ENCODE results near the gene KIF3C. TPM values are rescaled to one million over a fixed set of nuclear protein-coding genes. Genes with fewer than 3 reads are reported as not detected.
A peak's percentile ranks its signal among the peaks of the same experiment; 100 is the strongest.

The KIF3C gene
- total and polyA plus RNA-seq, 2 donors = 1.8 to 3.1 TPM

DNA sequence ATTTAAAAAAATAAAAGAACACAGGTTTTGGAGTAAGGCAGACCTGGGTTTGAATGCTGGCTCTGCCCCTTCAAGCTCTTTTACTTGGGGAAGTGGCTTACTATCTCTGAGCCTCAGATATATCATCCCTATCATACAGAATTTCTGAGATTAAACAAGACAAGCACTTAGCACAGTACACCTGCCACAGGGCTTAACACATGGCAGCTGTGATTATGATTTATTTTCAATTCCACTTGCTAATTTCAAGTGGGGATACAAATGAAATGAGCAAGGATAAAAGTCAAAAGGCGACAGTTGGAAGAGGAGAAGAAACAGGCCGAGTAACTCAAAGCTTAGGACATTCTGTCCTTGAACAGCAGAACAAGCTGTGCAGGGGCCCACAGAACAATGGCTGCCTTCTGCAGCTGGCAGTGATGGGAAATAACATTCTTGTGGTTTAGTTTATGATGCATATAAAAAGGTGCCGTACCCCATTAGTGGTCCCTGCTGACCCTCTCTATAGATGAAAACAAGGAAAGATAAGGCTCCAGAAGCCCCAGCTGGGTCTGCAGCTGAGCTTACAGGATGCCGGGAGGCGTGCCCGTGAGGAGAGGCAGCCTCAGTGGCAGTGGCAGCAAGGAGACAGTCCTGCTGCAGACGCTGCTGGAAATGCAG is 45.3 kb downstream of the KIF3C start:
- H3K36me3 ChIP-seq (ENCODE audit: control insufficient read depth in 2 of 2, insufficient read depth in 2 of 2, low read length in 1 of 2) = no peaks in the 10 kb centered on the region
- no peak for DNase-seq (ENCODE audit: low read depth in 6 of 9, low spot score in 9 of 9)
- 88% methylated on average over 7 of the region's 7 CpGs for WGBS
- H3K9me3 ChIP-seq (ENCODE audit: control insufficient read depth in 2 of 2, insufficient read depth in 1 of 2, low read length in 1 of 2) = no peaks in the 10 kb centered on the region
- H3K4me3 ChIP-seq (ENCODE audit: low read length in 2 of 2) = no peak overlapping the region
- no peaks in the 10 kb centered on the region for H3K27me3 ChIP-seq (ENCODE audit: control insufficient read depth in 2 of 2, insufficient read depth in 1 of 2, low read length in 1 of 2)
- no peak overlapping the region for H3K27ac ChIP-seq (ENCODE audit: low read depth in 1 of 2, low read length in 1 of 2)
- no peaks in the 10 kb centered on the region for H3K4me1 ChIP-seq (ENCODE audit: control insufficient read depth in 2 of 2, insufficient read depth in 2 of 2, low read length in 2 of 2)

DNA sequence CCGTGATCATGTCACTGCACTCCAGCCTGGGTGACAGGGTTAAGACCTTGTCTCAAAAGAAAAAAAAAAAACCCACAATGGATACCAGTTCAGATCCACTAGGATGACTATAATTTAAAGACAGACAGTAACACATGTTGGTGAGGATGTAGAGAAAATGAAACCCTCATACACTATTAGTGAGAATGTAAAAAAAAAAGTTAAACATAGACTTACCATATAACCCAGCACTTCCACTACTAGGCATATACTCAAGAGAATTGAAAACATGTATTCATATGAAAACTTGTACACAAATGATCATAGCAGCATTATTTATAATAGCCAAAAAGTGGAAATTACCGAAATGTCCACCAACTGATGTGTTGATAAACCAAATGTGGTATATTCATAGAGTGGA is 48.7 kb downstream of the KIF3C start:
- no peaks in the 10 kb centered on the region for H3K4me1 ChIP-seq (ENCODE audit: control insufficient read depth in 2 of 2, insufficient read depth in 2 of 2, low read length in 2 of 2)
- no peak overlapping the region for H3K4me3 ChIP-seq (ENCODE audit: low read length in 2 of 2)
- no peaks in the 10 kb centered on the region for H3K9me3 ChIP-seq (ENCODE audit: control insufficient read depth in 2 of 2, insufficient read depth in 1 of 2, low read length in 1 of 2)
- WGBS = 98% methylated on average over 2 of the region's 2 CpGs
- DNase-seq (ENCODE audit: low read depth in 6 of 9, low spot score in 9 of 9) = no peak
- H3K27ac ChIP-seq (ENCODE audit: low read depth in 1 of 2, low read length in 1 of 2) = no peak overlapping the region
- H3K36me3 ChIP-seq (ENCODE audit: control insufficient read depth in 2 of 2, insufficient read depth in 2 of 2, low read length in 1 of 2) = peaks cover 0 to 6% of the 10 kb centered on the region in 2 donors
- H3K27me3 ChIP-seq (ENCODE audit: control insufficient read depth in 2 of 2, insufficient read depth in 1 of 2, low read length in 1 of 2) = no peaks in the 10 kb centered on the region

DNA sequence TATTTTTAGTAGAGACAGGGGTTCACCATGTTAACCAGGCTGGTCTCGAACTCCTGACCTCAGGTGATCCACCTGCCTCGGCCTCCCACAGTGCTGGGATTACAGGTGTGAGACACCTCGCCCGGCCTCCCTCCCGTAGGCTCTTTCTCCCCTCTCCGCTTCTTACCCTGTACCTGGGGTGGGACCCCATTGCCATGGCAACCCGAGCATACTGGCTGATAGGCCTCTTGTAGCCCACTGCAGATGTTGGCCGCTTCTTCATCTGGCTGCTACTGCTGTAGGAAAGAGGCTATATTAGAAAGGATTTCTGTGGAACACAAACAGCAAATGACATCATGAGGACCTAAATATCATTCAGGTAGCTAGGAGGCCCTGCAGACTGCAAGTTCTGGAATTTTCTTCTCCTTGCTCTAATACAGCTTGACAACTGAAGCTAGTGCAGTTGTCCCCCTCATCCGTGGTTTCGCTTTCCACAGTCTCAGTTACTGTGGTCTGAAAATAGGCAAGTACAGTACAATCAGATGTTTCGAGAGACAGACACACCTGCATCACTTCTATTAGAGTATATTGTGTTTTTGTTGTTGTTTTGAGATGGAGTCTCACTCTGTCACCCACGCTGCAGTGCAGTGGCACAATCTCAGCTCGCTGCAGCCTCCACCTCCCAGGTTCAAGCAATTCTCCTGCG is 52.4 kb downstream of the KIF3C start:
- no peaks in the 10 kb centered on the region for H3K27me3 ChIP-seq (ENCODE audit: control insufficient read depth in 2 of 2, insufficient read depth in 1 of 2, low read length in 1 of 2)
- 85% methylated on average over 14 of the region's 14 CpGs for WGBS
- no peak overlapping the region for H3K4me3 ChIP-seq (ENCODE audit: low read length in 2 of 2)
- no peak overlapping the region for H3K27ac ChIP-seq (ENCODE audit: low read depth in 1 of 2, low read length in 1 of 2)
- no peaks in the 10 kb centered on the region for H3K4me1 ChIP-seq (ENCODE audit: control insufficient read depth in 2 of 2, insufficient read depth in 2 of 2, low read length in 2 of 2)
- peaks cover 6 to 17% of the 10 kb centered on the region in 2 donors for H3K36me3 ChIP-seq (ENCODE audit: control insufficient read depth in 2 of 2, insufficient read depth in 2 of 2, low read length in 1 of 2)
- peak in 1 of 9 donors; percentile 17 for DNase-seq (ENCODE audit: low read depth in 6 of 9, low spot score in 9 of 9)
- H3K9me3 ChIP-seq (ENCODE audit: control insufficient read depth in 2 of 2, insufficient read depth in 1 of 2, low read length in 1 of 2) = no peaks in the 10 kb centered on the region

DNA sequence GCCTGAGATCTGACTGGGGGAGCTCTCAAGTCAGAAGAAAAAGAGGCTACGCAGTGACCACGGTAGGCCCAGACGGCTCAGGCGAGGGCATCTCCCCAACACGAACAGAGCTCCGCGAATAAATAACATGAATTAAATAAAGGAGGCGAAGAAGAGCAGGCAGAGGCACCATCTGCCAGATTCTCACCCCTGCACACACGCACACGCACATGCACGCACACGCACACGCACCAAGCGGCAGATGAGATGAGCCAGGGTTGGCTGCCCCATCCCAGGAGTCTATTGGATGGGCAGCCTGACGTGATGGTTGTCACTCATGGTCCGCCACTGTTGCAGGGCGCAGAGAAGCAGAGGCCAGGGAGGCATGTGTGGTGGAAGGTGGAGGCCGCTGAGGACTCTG is 53.6 kb downstream of the KIF3C start:
- WGBS = 98% methylated on average over 18 of the region's 18 CpGs
- no peak for DNase-seq (ENCODE audit: low read depth in 6 of 9, low spot score in 9 of 9)

DNA sequence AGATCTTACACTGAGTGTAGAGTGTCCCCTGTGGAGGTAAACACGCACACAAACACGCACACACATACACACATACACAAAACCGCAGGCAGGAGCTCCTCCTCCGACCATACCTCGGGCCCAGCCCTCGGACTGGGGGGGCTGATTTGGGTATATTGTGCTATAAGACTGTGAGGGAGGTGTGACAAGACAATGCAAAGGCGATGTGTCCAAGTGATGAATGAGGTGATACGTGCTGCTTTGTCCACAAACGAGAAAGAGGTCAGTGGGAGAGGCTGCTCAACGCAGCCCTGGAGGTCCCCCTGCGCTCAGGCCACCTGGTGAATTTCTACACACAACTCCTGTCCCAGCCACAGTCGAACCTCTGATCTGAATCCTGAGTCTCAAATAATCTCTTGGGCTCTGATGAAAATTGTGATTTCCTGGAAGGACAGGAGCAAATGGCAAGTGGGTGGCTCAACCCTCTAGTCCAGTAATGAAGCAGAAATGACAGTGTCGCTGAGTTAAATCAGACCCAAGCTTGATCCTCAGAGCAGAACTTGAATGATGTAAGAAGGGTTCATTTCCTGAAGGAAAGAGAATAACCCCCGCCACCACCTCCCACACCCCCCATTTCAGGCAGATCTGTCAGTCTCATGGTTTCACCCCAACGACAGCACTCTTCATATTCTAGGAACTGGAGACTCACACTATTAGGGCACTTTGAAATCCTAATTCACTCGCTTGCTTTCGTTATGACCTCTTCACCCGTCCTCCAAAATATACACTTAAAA is 55.1 kb downstream of the KIF3C start:
- Histone ChIP-seq H3K36me3 (ENCODE audit: control insufficient read depth in 2 of 2, insufficient read depth in 2 of 2, low read length in 1 of 2) (peaks cover 6 to 17% of the 10 kb centered on the region in 2 donors), H3K4me3 (ENCODE audit: low read length in 2 of 2) (no peak overlapping the region), H3K27ac (ENCODE audit: low read depth in 1 of 2, low read length in 1 of 2) (no peak overlapping the region), H3K9me3 (ENCODE audit: control insufficient read depth in 2 of 2, insufficient read depth in 1 of 2, low read length in 1 of 2) (no peaks in the 10 kb centered on the region), H3K4me1 (ENCODE audit: control insufficient read depth in 2 of 2, insufficient read depth in 2 of 2, low read length in 2 of 2) (no peaks in the 10 kb centered on the region), H3K27me3 (ENCODE audit: control insufficient read depth in 2 of 2, insufficient read depth in 1 of 2, low read length in 1 of 2) (no peaks in the 10 kb centered on the region)
- WGBS = 92% methylated on average over 18 of the region's 18 CpGs
- no peak for DNase-seq (ENCODE audit: low read depth in 6 of 9, low spot score in 9 of 9)

More for the DNA sequence above, 53.6 kb downstream of the KIF3C start:
- no peak overlapping the region for H3K4me3 ChIP-seq (ENCODE audit: low read length in 2 of 2)
- H3K36me3 ChIP-seq (ENCODE audit: control insufficient read depth in 2 of 2, insufficient read depth in 2 of 2, low read length in 1 of 2) = peaks cover 6 to 17% of the 10 kb centered on the region in 2 donors
- no peaks in the 10 kb centered on the region for H3K4me1 ChIP-seq (ENCODE audit: control insufficient read depth in 2 of 2, insufficient read depth in 2 of 2, low read length in 2 of 2)
- no peaks in the 10 kb centered on the region for H3K9me3 ChIP-seq (ENCODE audit: control insufficient read depth in 2 of 2, insufficient read depth in 1 of 2, low read length in 1 of 2)
- no peak overlapping the region for H3K27ac ChIP-seq (ENCODE audit: low read depth in 1 of 2, low read length in 1 of 2)
- H3K27me3 ChIP-seq (ENCODE audit: control insufficient read depth in 2 of 2, insufficient read depth in 1 of 2, low read length in 1 of 2) = no peaks in the 10 kb centered on the region

DNA sequence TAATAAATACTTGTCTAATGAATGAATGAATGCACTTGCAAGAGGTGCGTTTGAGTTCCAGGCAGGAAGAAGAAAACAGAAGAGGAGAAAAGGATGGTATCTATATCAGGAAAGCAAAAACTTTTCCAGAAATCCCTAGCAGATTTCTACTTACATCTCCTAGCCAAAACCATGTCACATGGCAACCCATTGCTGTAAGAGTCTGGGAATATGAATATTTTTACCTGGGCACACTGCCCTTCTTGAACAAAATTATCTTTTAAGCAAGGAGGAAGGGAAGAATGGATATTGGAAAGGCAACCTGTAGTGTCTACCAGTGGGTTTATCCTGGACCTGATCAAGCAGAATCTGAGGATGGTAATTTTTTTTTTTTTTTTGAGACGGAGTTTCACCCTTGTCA is 59.8 kb downstream of the KIF3C start:
- H3K27me3 ChIP-seq (ENCODE audit: control insufficient read depth in 2 of 2, insufficient read depth in 1 of 2, low read length in 1 of 2) = peaks cover 0 to 2% of the 10 kb centered on the region in 2 donors
- no peaks in the 10 kb centered on the region for H3K4me1 ChIP-seq (ENCODE audit: control insufficient read depth in 2 of 2, insufficient read depth in 2 of 2, low read length in 2 of 2)
- no peak overlapping the region for H3K4me3 ChIP-seq (ENCODE audit: low read length in 2 of 2)
- H3K27ac ChIP-seq (ENCODE audit: low read depth in 1 of 2, low read length in 1 of 2) = no peak overlapping the region
- no peak for DNase-seq (ENCODE audit: low read depth in 6 of 9, low spot score in 9 of 9)
- H3K36me3 ChIP-seq (ENCODE audit: control insufficient read depth in 2 of 2, insufficient read depth in 2 of 2, low read length in 1 of 2) = peaks cover 3 to 5% of the 10 kb centered on the region in 2 donors
- WGBS = 98% methylated on average over 2 of the region's 2 CpGs
- H3K9me3 ChIP-seq (ENCODE audit: control insufficient read depth in 2 of 2, insufficient read depth in 1 of 2, low read length in 1 of 2) = no peaks in the 10 kb centered on the region

DNA sequence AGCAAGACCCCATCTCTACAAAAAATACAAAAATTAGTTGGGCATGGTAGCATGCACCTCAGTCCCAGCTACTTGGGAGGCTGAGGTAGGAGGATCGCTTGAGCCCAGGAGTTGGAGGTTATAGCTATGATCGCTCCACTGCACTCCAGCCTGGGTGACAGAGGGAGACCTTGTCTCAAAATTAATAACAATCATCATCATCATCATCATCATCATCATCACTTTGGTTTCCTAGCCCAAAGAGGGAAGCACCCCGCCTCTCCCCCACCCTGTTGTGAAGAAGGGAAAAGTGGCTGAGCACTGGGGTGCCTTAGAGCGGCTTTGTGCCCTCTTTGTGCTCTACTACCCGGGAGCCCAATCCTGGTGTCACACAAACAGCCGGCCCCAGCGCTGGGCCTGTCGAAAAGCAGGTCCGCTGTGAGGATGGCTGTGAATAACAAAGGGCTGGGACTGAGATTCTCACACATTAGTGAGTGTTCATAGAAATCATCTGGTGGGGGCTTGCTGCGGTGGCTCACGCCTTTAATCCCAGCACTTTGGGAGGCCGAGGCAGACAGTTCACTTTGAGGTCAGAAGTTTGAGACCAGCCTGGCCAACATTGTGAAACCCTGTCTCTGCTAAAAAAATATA is 61.4 kb downstream of the KIF3C start:
- Histone ChIP-seq H3K9me3 (ENCODE audit: control insufficient read depth in 2 of 2, insufficient read depth in 1 of 2, low read length in 1 of 2) (no peaks in the 10 kb centered on the region), H3K4me1 (ENCODE audit: control insufficient read depth in 2 of 2, insufficient read depth in 2 of 2, low read length in 2 of 2) (peaks cover 0 to 9% of the 10 kb centered on the region in 2 donors), H3K27ac (ENCODE audit: low read depth in 1 of 2, low read length in 1 of 2) (no peak overlapping the region), H3K4me3 (ENCODE audit: low read length in 2 of 2) (no peak overlapping the region), H3K27me3 (ENCODE audit: control insufficient read depth in 2 of 2, insufficient read depth in 1 of 2, low read length in 1 of 2) (peaks cover 0 to 2% of the 10 kb centered on the region in 2 donors), H3K36me3 (ENCODE audit: control insufficient read depth in 2 of 2, insufficient read depth in 2 of 2, low read length in 1 of 2) (no peaks in the 10 kb centered on the region)
- no peak for DNase-seq (ENCODE audit: low read depth in 6 of 9, low spot score in 9 of 9)
- 93% methylated on average over 12 of the region's 12 CpGs for WGBS

DNA sequence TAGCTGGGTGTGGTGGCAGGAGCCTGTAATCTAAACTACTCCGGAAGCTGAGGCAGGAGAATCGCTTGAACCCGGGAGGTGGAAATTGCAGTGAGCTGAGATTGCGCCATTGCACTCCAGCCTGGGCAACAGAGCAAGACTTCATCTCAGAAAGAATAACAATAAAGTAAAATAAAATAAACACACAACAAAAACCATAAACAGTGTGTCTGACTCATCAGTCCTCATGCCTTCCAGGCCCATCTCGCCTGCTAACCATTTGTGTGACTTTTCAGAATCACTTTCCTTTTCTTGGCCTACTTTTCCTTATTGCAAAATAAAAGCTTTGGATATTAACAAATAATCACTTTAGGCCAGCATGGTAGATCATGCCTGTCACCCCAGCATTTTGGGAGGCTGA is 62.0 kb downstream of the KIF3C start:
- Histone ChIP-seq H3K4me1 (ENCODE audit: control insufficient read depth in 2 of 2, insufficient read depth in 2 of 2, low read length in 2 of 2) (peaks cover 2 to 9% of the 10 kb centered on the region in 2 donors), H3K27me3 (ENCODE audit: control insufficient read depth in 2 of 2, insufficient read depth in 1 of 2, low read length in 1 of 2) (peaks cover 0 to 2% of the 10 kb centered on the region in 2 donors), H3K9me3 (ENCODE audit: control insufficient read depth in 2 of 2, insufficient read depth in 1 of 2, low read length in 1 of 2) (no peaks in the 10 kb centered on the region), H3K27ac (ENCODE audit: low read depth in 1 of 2, low read length in 1 of 2) (no peak overlapping the region), H3K36me3 (ENCODE audit: control insufficient read depth in 2 of 2, insufficient read depth in 2 of 2, low read length in 1 of 2) (no peaks in the 10 kb centered on the region), H3K4me3 (ENCODE audit: low read length in 2 of 2) (no peak overlapping the region)
- DNase-seq (ENCODE audit: low read depth in 6 of 9, low spot score in 9 of 9) = no peak
- 96% methylated on average over 5 of the region's 5 CpGs for WGBS

Measured in thymus (tissue), 11 donors.